Omental fat pad (tissue), 4 donors: ENCODE results near the gene CLEC16A. TPM values are rescaled to one million over a fixed set of nuclear protein-coding genes. Genes with fewer than 3 reads are reported as not detected.

Source experiments
- ATAC-seq: fragments of 150-250 bp; one replicate; pipeline ENCODE4 v1.9.1; 2016; ENCODE audit warnings: mild to moderate bottlenecking, moderate library complexity; ENCODE audit not compliant: low FRiP score
- DNase-seq: peaks from one replicate; pipeline ENCODE4 v3.0.0-alpha.2; 2019; ENCODE audit warnings: low spot score
- total RNA-seq, 4 donors: library from RNA; depleted of rRNA; stranded (reverse); fragments of >200 nt; gene quantifications; one replicate each; pipeline ENCODE4 v1.1.0, GENCODE V29; 2016
- TF ChIP-seq, protein P1 (sequence below), 3 donors: fragments of 450-650 bp; IDR thresholded peaks; one replicate each; pipeline ENCODE4 v1.5.1; 2016 to 2017; ENCODE audit warnings: antibody characterized with exemption in 3 of 3, mild to moderate bottlenecking in 3 of 3, moderate library complexity in 2 of 3

The CLEC16A gene
- total RNA-seq, 4 donors from 2014 or later = 24.0 to 36.9 (median 29.5) TPM

DNA sequence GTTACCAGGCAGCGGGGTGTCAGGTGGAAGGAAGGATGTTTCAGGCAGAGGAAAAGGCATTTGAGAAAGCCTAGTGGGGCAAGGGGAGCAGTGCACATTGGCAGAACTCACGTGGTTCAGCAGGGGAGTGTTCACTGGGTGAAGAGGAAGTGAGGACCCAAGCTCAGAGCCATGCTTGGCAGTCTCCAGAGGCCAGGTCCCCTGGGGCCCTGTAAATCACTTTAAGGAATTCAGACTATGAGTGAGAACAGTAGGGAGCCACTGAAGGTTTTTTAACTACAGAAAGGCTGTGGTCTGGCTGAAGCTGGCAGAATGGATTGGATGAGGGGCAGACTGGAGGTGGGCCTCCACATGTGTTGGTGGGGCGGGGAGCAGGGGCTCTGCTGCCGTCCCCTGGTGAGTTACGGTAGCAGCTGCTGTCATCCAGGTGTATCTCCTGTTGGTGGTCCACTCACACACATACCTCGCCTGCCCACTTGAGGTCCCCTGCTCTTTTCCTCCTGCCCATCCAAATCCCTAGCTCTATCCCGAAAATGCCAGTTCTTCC, 5.1 kb downstream of the CLEC16A start:
- DNase-seq = no peak
- TF ChIP-seq, protein P1, sequence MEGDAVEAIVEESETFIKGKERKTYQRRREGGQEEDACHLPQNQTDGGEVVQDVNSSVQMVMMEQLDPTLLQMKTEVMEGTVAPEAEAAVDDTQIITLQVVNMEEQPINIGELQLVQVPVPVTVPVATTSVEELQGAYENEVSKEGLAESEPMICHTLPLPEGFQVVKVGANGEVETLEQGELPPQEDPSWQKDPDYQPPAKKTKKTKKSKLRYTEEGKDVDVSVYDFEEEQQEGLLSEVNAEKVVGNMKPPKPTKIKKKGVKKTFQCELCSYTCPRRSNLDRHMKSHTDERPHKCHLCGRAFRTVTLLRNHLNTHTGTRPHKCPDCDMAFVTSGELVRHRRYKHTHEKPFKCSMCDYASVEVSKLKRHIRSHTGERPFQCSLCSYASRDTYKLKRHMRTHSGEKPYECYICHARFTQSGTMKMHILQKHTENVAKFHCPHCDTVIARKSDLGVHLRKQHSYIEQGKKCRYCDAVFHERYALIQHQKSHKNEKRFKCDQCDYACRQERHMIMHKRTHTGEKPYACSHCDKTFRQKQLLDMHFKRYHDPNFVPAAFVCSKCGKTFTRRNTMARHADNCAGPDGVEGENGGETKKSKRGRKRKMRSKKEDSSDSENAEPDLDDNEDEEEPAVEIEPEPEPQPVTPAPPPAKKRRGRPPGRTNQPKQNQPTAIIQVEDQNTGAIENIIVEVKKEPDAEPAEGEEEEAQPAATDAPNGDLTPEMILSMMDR (IDR thresholded peaks at IDR 0.05) = no peak
- ATAC-seq = no peak

DNA sequence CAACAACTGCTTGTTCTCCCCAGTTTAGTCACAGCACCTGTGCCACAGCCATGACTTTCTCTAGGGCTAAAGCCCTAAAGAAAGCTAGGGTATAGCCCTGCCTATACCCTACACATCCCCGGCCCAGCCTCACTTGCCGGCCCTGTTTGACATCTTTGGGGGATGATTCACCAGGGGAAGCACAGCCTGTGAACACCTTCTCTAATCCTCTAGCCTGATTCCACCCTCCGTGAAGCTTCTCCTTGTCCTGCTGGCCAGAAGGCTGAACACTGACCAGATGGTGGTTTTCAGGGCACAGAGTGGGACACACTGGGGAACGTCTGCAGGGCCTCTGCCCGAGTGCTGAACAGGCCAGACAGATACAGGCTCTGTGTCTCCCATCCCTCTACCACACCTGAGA, 6.0 kb downstream of the CLEC16A start:
- DNase-seq = no peak
- no peak for ATAC-seq

DNA sequence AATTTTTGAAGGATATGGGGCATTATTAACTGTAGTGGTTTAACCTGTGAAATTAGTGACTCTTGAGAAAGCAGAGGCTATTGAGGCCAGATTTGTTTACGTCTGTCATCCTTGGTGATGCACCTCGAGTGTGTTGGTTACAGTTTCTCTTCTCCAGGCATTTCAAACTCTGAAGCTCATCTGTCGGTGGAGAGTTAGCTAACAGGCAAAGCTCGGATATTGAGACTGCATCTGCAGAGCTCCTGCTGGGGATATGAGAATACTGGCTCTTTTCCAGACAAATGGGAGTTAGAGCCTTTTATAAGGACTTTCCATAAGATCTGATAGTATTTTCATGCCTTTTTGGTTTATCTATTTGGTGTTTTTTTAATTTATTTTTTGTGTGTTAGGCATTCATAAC, 6.7 kb downstream of the CLEC16A start:
- TF ChIP-seq, protein P1 (IDR thresholded peaks at IDR 0.05) = no peak
- no peak for DNase-seq

More for the DNA sequence above, 6.0 kb downstream of the CLEC16A start:
- TF ChIP-seq, protein P1 (IDR thresholded peaks at IDR 0.05) = no peak

DNA sequence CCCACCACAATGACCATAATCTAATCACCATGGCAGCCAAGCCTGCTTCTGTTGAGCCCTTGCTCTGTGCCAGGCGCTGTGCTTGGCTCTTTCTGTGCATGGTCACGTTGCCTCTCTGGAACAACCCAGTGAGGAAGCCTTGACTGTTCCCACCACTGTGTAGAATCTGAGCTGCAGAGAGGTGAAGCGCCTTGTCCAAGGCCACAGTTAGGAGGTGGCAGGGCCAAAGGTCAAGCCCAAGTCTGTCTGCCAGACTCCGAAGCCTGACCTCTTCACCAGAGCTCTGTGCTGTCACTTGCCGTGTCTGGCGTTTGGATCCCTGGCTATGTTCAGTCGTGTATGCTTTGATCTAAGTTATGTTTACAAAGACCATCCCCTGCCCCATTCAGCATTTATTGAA, 10.5 kb downstream of the CLEC16A start:
- no peak for ATAC-seq
- TF ChIP-seq, protein P1 (IDR thresholded peaks at IDR 0.05) = no peak
- no peak for DNase-seq

More for the DNA sequence above, 6.7 kb downstream of the CLEC16A start:
- ATAC-seq = no peak

GRCh38 chr16:10957771-10958482, 13.6 kb downstream of the CLEC16A start:
- DNase-seq (no peak), ATAC-seq (no peak)
- TF ChIP-seq, protein P1 (IDR thresholded peaks at IDR 0.05) = no peak

DNA sequence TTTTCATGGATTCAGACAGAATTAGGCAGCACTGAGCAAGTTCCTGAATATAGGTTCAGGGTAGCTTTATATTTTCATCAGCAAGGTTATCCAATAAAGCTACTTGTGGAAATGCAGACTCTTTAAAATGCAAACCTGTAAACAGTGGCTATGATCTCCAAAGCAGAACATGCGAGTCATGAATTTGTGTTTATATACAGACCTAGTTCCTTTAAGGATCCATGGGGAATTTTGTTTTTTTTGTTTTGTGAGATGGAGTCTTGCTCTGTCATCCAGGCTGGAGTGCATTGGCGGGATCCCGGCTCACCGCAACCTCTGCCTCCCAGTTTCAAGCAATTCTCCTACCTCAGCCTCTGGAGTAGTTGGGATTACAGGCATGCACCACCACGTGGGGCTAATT, 14.8 kb downstream of the CLEC16A start:
- DNase-seq (no peak), ATAC-seq (no peak)
- TF ChIP-seq, protein P1 (IDR thresholded peaks at IDR 0.05) = no peak

DNA sequence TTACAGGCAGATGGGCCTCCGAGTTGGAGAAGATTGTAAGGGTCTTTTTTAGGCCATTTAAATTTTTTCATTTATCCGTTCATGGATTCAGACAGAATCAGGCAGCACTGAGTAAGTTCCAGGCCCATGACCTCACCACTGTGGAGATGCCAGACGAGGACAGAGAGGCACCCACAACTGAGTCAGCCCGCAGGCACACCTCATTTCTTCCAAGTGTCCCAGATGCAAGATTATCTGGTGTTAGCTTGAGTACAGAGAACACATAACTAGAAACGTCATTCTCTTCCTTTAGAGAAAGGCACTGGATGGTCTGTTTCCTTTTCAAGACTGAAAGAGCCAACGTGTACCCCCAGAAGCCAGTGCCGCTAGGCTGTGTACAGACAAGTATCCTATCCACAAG, 16.9 kb downstream of the CLEC16A start:
- ATAC-seq (no peak), DNase-seq (no peak)
- TF ChIP-seq, protein P1 (IDR thresholded peaks at IDR 0.05) = no peak
